ENCODE data around the gene NFIX. TPM values are rescaled to one million over a fixed set of nuclear protein-coding genes. Genes with fewer than 3 reads are reported as not detected.

Gene NFIX
- total RNA-seq, 1 donor from 2014 or later: 118 TPM

DNA sequence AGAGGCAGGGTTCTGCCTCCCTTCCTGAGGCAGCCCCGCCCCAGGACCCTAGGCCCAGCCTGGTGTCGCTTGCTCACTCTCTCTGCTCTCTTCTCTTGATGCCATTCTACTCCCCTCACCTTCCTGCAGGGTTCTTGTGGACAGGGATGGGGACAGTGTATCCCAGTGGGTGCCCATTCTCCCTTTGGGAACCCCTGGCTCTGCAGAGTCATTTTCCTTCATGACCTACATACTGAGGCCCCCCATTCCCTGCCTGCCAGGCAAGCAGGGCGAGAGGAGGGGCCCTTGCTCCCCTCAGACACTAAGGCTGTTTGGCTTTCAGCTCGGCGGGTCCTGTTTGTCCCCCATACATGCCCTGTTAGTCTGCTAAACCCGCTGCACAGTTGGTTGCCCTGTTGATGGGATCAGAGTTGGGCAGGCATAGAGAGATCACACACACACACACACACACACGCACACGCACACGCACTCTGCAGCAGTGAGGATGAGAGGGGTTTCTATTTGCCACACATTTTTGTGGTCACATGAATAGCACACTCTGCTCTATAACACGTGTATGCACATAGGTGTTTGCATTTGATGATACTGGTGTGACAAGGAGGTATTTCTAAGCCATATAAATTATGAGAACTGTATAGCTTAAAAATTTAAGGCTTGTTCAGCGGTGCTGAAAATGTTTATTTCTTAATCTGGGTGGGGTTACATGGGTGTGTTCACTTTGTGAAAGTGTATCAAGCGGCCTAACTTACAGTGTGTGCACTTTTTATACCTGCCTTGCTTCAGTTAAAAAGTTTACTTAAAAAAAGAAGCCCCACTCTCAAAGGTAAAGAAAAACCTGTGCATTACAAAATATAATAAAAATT lies 20.3 kb downstream of the NFIX start:
- intact Hi-C loops (cut with micrococcal nuclease): no loop called here
- DNase-seq: no peak
- Histone ChIP-seq H3K27me3 (ENCODE audit: low read depth) (no peaks in the 10 kb centered on the region), H3K27ac (replicated peaks) (peak overlapping the region; percentile 94), H3K4me1 (peaks cover 100% of the 10 kb centered on the region), H3K9me3 (replicated peaks) (no peaks in the 10 kb centered on the region), H3K36me3 (no peaks in the 10 kb centered on the region), H3K4me3 (peak overlapping the region; percentile 17)
- TF ChIP-seq, protein P1, sequence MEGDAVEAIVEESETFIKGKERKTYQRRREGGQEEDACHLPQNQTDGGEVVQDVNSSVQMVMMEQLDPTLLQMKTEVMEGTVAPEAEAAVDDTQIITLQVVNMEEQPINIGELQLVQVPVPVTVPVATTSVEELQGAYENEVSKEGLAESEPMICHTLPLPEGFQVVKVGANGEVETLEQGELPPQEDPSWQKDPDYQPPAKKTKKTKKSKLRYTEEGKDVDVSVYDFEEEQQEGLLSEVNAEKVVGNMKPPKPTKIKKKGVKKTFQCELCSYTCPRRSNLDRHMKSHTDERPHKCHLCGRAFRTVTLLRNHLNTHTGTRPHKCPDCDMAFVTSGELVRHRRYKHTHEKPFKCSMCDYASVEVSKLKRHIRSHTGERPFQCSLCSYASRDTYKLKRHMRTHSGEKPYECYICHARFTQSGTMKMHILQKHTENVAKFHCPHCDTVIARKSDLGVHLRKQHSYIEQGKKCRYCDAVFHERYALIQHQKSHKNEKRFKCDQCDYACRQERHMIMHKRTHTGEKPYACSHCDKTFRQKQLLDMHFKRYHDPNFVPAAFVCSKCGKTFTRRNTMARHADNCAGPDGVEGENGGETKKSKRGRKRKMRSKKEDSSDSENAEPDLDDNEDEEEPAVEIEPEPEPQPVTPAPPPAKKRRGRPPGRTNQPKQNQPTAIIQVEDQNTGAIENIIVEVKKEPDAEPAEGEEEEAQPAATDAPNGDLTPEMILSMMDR (IDR thresholded peaks at IDR 0.05; ENCODE audit: borderline replicate concordance): no peak

DNA sequence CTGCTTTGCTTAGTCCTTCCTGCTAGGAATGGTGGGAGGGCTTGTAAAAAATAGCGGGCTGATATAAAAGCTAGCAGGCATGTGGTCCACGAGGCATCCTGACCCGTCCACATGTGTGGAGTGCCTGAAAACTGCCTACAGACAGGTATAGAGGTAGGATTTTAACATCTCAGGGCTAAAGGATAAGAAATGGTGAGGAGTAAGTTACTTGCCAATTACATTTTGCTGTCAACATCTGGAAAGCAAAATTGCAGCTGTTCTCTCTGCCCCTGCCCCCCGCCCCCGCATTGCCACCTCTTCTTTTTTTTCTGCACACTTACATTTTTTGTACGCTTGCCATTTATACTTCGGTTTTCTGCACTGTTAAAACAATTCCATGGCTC lies 21.0 kb downstream of the NFIX start:
- Histone ChIP-seq H3K27me3 (ENCODE audit: low read depth) (no peaks in the 10 kb centered on the region), H3K4me3 (peak overlapping the region; percentile 44), H3K4me1 (peaks cover 100% of the 10 kb centered on the region), H3K9me3 (replicated peaks) (no peaks in the 10 kb centered on the region), H3K27ac (replicated peaks) (peak overlapping the region; percentile 94), H3K36me3 (no peaks in the 10 kb centered on the region)
- TF ChIP-seq, protein P1 (IDR thresholded peaks at IDR 0.05; ENCODE audit: borderline replicate concordance): no peak
- no peak for DNase-seq
- intact Hi-C loops (cut with micrococcal nuclease): no loop called here

DNA sequence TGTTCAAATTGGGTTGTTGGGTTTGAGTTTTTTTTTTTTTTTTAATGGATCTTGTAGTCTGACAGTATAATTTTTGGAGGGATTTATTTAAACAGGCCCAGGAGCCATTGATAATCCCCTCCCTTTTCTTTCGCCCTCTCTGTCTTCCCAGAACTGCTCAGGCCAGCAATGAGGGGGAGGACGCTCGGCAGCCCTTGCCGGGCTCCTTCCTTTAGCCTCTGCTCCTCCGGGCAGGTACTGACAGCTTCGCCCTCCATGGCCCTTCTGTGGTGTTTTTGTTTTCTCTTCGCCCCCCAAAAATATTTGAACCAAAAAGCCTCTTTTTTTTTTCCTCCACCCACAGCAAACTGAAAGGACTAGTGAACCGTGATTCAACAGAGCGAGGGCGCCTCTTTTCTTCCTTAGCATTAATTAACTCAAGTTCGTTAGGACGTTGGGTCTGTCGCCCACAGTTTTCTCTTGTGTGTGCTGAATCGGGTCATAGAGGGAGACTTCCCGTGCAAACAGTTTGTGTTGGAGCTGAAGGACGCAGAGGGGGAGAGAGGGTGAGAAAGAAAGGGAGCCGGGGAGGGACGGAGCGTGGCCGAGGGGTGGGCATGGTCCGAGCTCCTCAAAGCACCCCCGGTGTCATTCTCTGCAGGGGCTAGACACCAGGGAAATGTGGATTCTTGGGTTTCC lies 21.5 kb downstream of the NFIX start:
- intact Hi-C loops (cut with micrococcal nuclease): no loop called here
- Histone ChIP-seq H3K4me3 (peak overlapping the region; percentile 44), H3K27me3 (ENCODE audit: low read depth) (no peaks in the 10 kb centered on the region), H3K36me3 (no peaks in the 10 kb centered on the region), H3K4me1 (peaks cover 100% of the 10 kb centered on the region), H3K9me3 (replicated peaks) (no peaks in the 10 kb centered on the region), H3K27ac (replicated peaks) (peak overlapping the region; percentile 94)
- TF ChIP-seq, protein P1 (IDR thresholded peaks at IDR 0.05; ENCODE audit: borderline replicate concordance): no peak
- no peak for DNase-seq

DNA sequence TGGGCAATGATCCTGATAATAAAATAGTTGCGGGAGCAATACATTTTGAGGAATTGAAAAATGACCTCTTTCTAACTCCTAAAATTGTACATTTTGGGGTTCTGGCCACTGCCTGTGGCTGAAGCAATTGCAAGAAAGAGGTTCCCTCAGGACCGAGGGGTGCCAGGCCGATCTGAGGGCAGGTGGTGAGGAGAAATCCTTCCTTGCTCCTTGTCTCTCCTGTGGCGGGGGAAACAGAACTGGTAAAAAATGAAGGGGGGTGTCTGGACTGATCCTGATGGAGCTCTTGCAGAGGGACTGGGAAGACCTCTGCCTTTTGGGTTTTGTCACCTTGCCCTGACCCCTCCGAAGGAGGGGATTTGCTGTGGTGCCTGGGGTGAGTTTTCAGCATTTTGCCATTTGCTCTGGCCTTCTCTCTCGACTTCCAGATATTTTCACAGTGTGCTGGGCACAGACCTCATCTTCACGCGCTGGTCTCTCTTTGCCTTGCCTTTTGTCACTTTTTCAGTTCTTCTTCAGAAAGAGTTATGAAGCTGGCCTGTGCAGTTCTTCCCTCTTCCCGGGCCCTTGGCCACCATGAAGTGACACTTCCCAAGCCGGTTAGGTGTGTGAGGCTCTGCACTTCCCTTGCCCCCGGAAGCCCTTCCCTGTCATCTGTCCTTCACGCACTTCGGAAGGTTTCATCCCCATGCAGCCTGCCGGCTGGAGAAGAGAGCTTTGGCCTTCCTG lies 22.2 kb downstream of the NFIX start:
- DNase-seq: no peak
- peak overlapping the region; percentile 44 for H3K4me3 ChIP-seq
- intact Hi-C loops (cut with micrococcal nuclease): no loop called here
- peak overlapping the region; percentile 94 for H3K27ac ChIP-seq (replicated peaks)
- H3K4me1 ChIP-seq: peaks cover 100% of the 10 kb centered on the region
- TF ChIP-seq, protein P1 (IDR thresholded peaks at IDR 0.05; ENCODE audit: borderline replicate concordance): no peak
- no peaks in the 10 kb centered on the region for H3K36me3 ChIP-seq
- H3K27me3 ChIP-seq (ENCODE audit: low read depth): no peaks in the 10 kb centered on the region
- no peaks in the 10 kb centered on the region for H3K9me3 ChIP-seq (replicated peaks)

Data from left ventricle myocardium inferior (tissue), 1 donor.